H9 (cell line): ENCODE results near the gene SLC7A5. TPM values are rescaled to one million over a fixed set of nuclear protein-coding genes. Genes with fewer than 3 reads are reported as not detected.

Experiments used
- DNase-seq: peaks from one replicate; pipeline ENCODE4 v3.0.0-alpha.2; 2017
- H2AFZ ChIP-seq: one replicate; pipeline ENCODE4 v1.6.1; 2013; ENCODE audit warnings: mild to moderate bottlenecking, low read length, control low read depth, moderate library complexity
- H2AK5ac ChIP-seq: 2 replicates; pipeline ENCODE4 v1.6.1; 2013; ENCODE audit warnings: low read length, control low read depth, mixed read lengths; ENCODE audit not compliant: insufficient read length
- H2BK120ac ChIP-seq: one replicate; pipeline ENCODE4 v1.6.1; 2013; ENCODE audit warnings: low read depth, mild to moderate bottlenecking, low read length, control low read depth, inconsistent platforms; ENCODE audit not compliant: poor library complexity, severe bottlenecking
- H2BK12ac ChIP-seq: 2 replicates; pipeline ENCODE4 v1.6.1; 2013; ENCODE audit warnings: low read length, control low read depth, mixed read lengths, low read depth; ENCODE audit not compliant: insufficient read length
- H2BK15ac ChIP-seq: 2 replicates; pipeline ENCODE4 v1.6.1; 2013; ENCODE audit warnings: low read depth, low read length, control low read depth
- H2BK20ac ChIP-seq: one replicate; pipeline ENCODE4 v1.6.1; 2013; ENCODE audit warnings: low read depth, mild to moderate bottlenecking, low read length, control low read depth, inconsistent platforms; ENCODE audit not compliant: poor library complexity, severe bottlenecking
- H2BK5ac ChIP-seq: 2 replicates; pipeline ENCODE4 v1.6.1; 2013; ENCODE audit warnings: low read length, control low read depth, mixed read lengths; ENCODE audit not compliant: insufficient read length
- H3K14ac ChIP-seq: 2 replicates; pipeline ENCODE4 v1.6.1; 2013; ENCODE audit warnings: low read length, control low read depth; ENCODE audit not compliant: insufficient read depth
- H3K18ac ChIP-seq: 2 replicates; pipeline ENCODE4 v1.6.1; 2013; ENCODE audit warnings: low read depth, mild to moderate bottlenecking, mixed read lengths, low read length, control low read depth; ENCODE audit not compliant: insufficient read length
- H3K23ac ChIP-seq: 2 replicates; pipeline ENCODE4 v1.6.1; 2013; ENCODE audit warnings: low read length, control low read depth, mixed read lengths, low read depth; ENCODE audit not compliant: insufficient read length
- H3K23me2 ChIP-seq: 2 replicates; pipeline ENCODE4 v1.6.1; 2013; ENCODE audit warnings: low read depth, mild to moderate bottlenecking, mixed read lengths, low read length, control low read depth; ENCODE audit not compliant: insufficient read length, poor library complexity, severe bottlenecking
- H3K27ac ChIP-seq: 2 replicates; pipeline ENCODE4 v1.5.1; 2013; ENCODE audit warnings: low read length, control low read depth, mixed read lengths, low read depth; ENCODE audit not compliant: insufficient read length
- H3K27me3 ChIP-seq: 2 replicates; pipeline ENCODE4 v1.6.1; 2013; ENCODE audit warnings: low read length, control low read depth, inconsistent platforms; ENCODE audit not compliant: insufficient read depth
- H3K4ac ChIP-seq: 2 replicates; pipeline ENCODE4 v1.6.1; 2013; ENCODE audit warnings: low read depth, mild to moderate bottlenecking, control low read depth, inconsistent platforms, low read length, moderate library complexity
- H3K4me1 ChIP-seq: 2 replicates; pipeline ENCODE4 v1.6.1; 2013; ENCODE audit warnings: low read length, control low read depth, inconsistent platforms; ENCODE audit not compliant: insufficient read depth
- H3K4me2 ChIP-seq: 2 replicates; pipeline ENCODE4 v1.6.1; 2013; ENCODE audit warnings: low read length, control low read depth, mixed read lengths; ENCODE audit not compliant: insufficient read length, insufficient read depth
- H3K56ac ChIP-seq: 2 replicates; pipeline ENCODE4 v1.6.1; 2013; ENCODE audit warnings: low read depth, mild to moderate bottlenecking, mixed read lengths, low read length, control low read depth; ENCODE audit not compliant: insufficient read length
- H3K79me1 ChIP-seq: 2 replicates; pipeline ENCODE4 v1.6.1; 2013; ENCODE audit warnings: low read depth, mild to moderate bottlenecking, moderate library complexity, low read length, control low read depth, inconsistent platforms; ENCODE audit not compliant: insufficient read depth, poor library complexity, severe bottlenecking
- H3K79me2 ChIP-seq: 2 replicates; pipeline ENCODE4 v1.6.1; 2013; ENCODE audit warnings: low read length, control low read depth, inconsistent platforms; ENCODE audit not compliant: insufficient read depth
- H3K9ac ChIP-seq: 2 replicates; pipeline ENCODE4 v1.6.1; 2013; ENCODE audit warnings: low read length, control low read depth, mixed read lengths; ENCODE audit not compliant: insufficient read length; ENCODE audit errors: extremely low read depth
- H3K9me3 ChIP-seq: one replicate; pipeline ENCODE4 v1.6.1; 2013; ENCODE audit warnings: low read depth, low read length, inconsistent platforms; ENCODE audit not compliant: control insufficient read depth
- H3T11ph ChIP-seq: one replicate; pipeline ENCODE4 v1.6.1; 2013; ENCODE audit warnings: mild to moderate bottlenecking, low read length, control low read depth, inconsistent platforms
- H4K20me1 ChIP-seq: one replicate; pipeline ENCODE4 v1.6.1; 2013; ENCODE audit not compliant: control insufficient read depth, insufficient read length, insufficient read depth
- H4K5ac ChIP-seq: 2 replicates; pipeline ENCODE4 v1.6.1; 2013; ENCODE audit warnings: low read depth, mild to moderate bottlenecking, mixed read lengths, low read length, control low read depth; ENCODE audit not compliant: insufficient read length
- H4K8ac ChIP-seq: replicated peaks from 2 replicates; pipeline ENCODE4 v1.6.1; 2013; ENCODE audit warnings: low read length, control low read depth, mixed read lengths, low read depth; ENCODE audit not compliant: insufficient read length
- H4K91ac ChIP-seq: 2 replicates; pipeline ENCODE4 v1.6.1; 2013; ENCODE audit warnings: low read depth, mild to moderate bottlenecking, moderate library complexity, mixed read lengths, low read length, control low read depth; ENCODE audit not compliant: insufficient read length
- H3K27ac Mint-ChIP-seq, 3 experiments: 2 replicates in 2 of 3; 3 replicates in 1 of 3; pipeline ENCODE4 v1.8.0; 2020 to 2021; ENCODE audit warnings: mixed read lengths in 3 of 3, mild to moderate bottlenecking in 1 of 3, moderate library complexity in 1 of 3
- H3K27me3 Mint-ChIP-seq: 2 replicates; pipeline ENCODE4 v1.8.0; 2021; ENCODE audit warnings: low read depth, mild to moderate bottlenecking, moderate library complexity, mixed read lengths
- H3K36me3 Mint-ChIP-seq, 3 experiments: 2 replicates in 2 of 3; 3 replicates in 1 of 3; pipeline ENCODE4 v1.8.0; 2020 to 2021; ENCODE audit warnings: low read depth in 3 of 3, mixed read lengths in 3 of 3; ENCODE audit not compliant: insufficient read depth in 1 of 3
- H3K4me1 Mint-ChIP-seq, 2 experiments: 2 replicates each; pipeline ENCODE4 v1.8.0; 2020; ENCODE audit warnings: mixed read lengths in 2 of 2
- H3K4me3 Mint-ChIP-seq, 2 experiments: 2 replicates in 1 of 2; 3 replicates in 1 of 2; pipeline ENCODE4 v1.8.0; 2020 to 2021; ENCODE audit warnings: mild to moderate bottlenecking in 2 of 2, mixed read lengths in 2 of 2, moderate library complexity in 1 of 2
- H3K9me3 Mint-ChIP-seq, 2 experiments: 2 replicates in 1 of 2; 3 replicates in 1 of 2; pipeline ENCODE4 v1.8.0; 2020; ENCODE audit warnings: mild to moderate bottlenecking in 2 of 2, mixed read lengths in 2 of 2, moderate library complexity in 1 of 2
- WGBS: extraction: QIAGEN DNeasy Blood & Tissue Kit; methylation state at CpG from one replicate; pipeline ENCODE4 v1.1.7; 2013; ENCODE audit warnings: missing lambda C conversion rate, low lambda C conversion rate, mixed read lengths; ENCODE audit not compliant: insufficient read length; ENCODE audit errors: extremely low coverage; 5-methylcytosine and 5-hydroxymethylcytosine counted together
- total RNA-seq: library from RNA; stranded (reverse); gene quantifications from 2 replicates; pipeline ENCODE4 v1.2.1, GENCODE V29; 2021
- TF ChIP-seq, protein P1 (sequence below): fragments of 200-600 bp; sonication (generic); conservative IDR thresholded peaks from 3 replicates; pipeline ENCODE4 v1.8.0; 2021; ENCODE audit warnings: antibody characterized with exemption, mild to moderate bottlenecking

The SLC7A5 gene
- total RNA-seq, 1 experiment from 2014 or later, result 217 TPM

DNA sequence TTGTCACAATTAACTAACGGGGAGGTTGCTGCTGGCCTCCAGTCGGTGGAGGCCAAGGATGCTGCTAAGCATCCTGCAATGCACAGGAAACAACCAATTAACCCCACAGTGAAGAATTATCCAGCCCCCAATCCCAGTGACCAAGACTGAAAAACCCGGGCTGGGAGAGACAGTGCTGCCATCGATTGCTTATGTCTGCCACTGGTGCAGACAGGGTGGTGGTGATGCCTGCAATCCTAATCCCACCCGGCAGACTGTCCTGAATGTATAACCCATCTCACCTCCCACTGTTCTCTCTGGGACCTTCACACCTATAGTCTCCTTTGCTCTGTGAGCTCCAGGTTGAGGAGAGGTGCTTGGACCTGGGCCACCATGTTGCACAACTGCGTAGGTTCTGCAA lies 61.2 kb downstream of the SLC7A5 start:
- no peak overlapping the region for H3K14ac ChIP-seq
- no peak overlapping the region for H3K23ac ChIP-seq
- DNase-seq, result no peak
- H4K20me1 ChIP-seq, result no peaks in the 10 kb centered on the region
- no CpG with 5 or more reads among the region's 6 CpGs for WGBS
- no peaks in the 10 kb centered on the region for H3K23me2 ChIP-seq
- H4K5ac ChIP-seq, result no peak overlapping the region
- H2AK5ac ChIP-seq, result no peak overlapping the region
- H3K79me2 ChIP-seq, result no peaks in the 10 kb centered on the region
- Mint-ChIP-seq H3K4me3 (no peak overlapping the region), H3K9me3 (no peaks in the 10 kb centered on the region), H3K4me1 (peaks cover 13 to 25% of the 10 kb centered on the region in 2 experiments), H3K27me3 (peaks cover 7% of the 10 kb centered on the region), H3K27ac (no peak overlapping the region), H3K36me3 (no peaks in the 10 kb centered on the region; a peak in 1 of 7 replicates)
- H2AFZ ChIP-seq, result no peak overlapping the region
- no peaks in the 10 kb centered on the region for H3K9me3 ChIP-seq
- no peaks in the 10 kb centered on the region for H3K27me3 ChIP-seq
- H3K27ac ChIP-seq, result no peak overlapping the region
- no peak overlapping the region for H3T11ph ChIP-seq
- no peak overlapping the region for H4K8ac ChIP-seq
- H2BK15ac ChIP-seq, result no peak overlapping the region
- no peak overlapping the region for H3K56ac ChIP-seq
- no peak overlapping the region for H2BK5ac ChIP-seq
- no peaks in the 10 kb centered on the region for H3K4me1 ChIP-seq
- no peak overlapping the region for H3K18ac ChIP-seq
- TF ChIP-seq, protein P1, sequence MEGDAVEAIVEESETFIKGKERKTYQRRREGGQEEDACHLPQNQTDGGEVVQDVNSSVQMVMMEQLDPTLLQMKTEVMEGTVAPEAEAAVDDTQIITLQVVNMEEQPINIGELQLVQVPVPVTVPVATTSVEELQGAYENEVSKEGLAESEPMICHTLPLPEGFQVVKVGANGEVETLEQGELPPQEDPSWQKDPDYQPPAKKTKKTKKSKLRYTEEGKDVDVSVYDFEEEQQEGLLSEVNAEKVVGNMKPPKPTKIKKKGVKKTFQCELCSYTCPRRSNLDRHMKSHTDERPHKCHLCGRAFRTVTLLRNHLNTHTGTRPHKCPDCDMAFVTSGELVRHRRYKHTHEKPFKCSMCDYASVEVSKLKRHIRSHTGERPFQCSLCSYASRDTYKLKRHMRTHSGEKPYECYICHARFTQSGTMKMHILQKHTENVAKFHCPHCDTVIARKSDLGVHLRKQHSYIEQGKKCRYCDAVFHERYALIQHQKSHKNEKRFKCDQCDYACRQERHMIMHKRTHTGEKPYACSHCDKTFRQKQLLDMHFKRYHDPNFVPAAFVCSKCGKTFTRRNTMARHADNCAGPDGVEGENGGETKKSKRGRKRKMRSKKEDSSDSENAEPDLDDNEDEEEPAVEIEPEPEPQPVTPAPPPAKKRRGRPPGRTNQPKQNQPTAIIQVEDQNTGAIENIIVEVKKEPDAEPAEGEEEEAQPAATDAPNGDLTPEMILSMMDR, result no peak
- no peak overlapping the region for H4K91ac ChIP-seq
- no peak overlapping the region for H2BK120ac ChIP-seq
- H3K79me1 ChIP-seq, result no peaks in the 10 kb centered on the region
- no peak overlapping the region for H3K9ac ChIP-seq
- H2BK20ac ChIP-seq, result no peak overlapping the region
- H2BK12ac ChIP-seq, result no peak overlapping the region
- H3K4ac ChIP-seq, result no peak overlapping the region
- no peak overlapping the region for H3K4me2 ChIP-seq
